HFF-Myc (cell line): ENCODE measurements around the gene GAS5.
"Not testable (repeated sequence)": the region's sequence is repeated elsewhere in the genome, so short reads cannot be mapped to it uniquely, and the experiment has no call there.

Source experiments
- DNase-seq: peaks from one replicate; pipeline ENCODE4 v3.0.0-alpha.2; 2011; ENCODE audit warnings: low read depth; ENCODE audit errors: extremely low read depth
- H3K4me3 ChIP-seq: replicated peaks from 2 replicates; pipeline ENCODE4 v1.5.1; 2011; ENCODE audit warnings: low read depth, mild to moderate bottlenecking, control low read depth, low read length
- TF ChIP-seq, protein P1 (sequence below): IDR thresholded peaks from 2 replicates; pipeline ENCODE4 v1.5.1; 2012; ENCODE audit warnings: mild to moderate bottlenecking, low read depth, low read length, control low read depth; ENCODE audit errors: missing control alignments

Gene GAS5

DNA sequence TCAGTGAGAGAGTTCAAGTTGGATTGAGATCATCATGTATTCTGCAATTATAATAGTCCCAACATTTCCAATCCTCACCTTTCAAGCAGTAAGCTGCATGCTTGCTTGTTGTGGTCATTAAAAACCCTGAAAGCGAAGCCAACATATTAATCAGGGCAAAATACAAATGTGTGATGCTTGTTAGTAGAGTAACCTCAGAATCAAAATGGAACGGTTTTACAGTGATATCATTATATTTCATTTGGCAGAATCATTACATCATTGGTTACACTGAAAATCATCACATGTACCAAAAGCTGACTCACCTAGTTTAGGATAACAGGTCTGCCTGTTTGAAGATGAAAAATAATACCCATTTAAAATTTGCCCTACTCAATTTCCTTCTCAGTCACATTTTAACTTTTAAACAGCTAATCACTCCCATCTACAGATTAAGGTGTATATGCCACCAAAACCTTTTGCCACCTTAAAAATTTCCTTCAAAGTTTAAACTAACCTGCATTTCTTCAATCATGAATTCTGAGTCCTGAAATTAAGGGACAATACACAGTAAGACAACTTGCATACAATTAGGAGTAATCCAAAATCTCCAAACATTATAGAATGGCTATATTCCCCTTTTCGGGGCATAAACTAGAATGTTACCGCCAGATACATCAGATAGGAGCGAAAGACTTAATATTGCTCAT lies 3.5 kb downstream of the GAS5 start:
- peak overlapping the region; percentile 84 for H3K4me3 ChIP-seq
- TF ChIP-seq, protein P1, sequence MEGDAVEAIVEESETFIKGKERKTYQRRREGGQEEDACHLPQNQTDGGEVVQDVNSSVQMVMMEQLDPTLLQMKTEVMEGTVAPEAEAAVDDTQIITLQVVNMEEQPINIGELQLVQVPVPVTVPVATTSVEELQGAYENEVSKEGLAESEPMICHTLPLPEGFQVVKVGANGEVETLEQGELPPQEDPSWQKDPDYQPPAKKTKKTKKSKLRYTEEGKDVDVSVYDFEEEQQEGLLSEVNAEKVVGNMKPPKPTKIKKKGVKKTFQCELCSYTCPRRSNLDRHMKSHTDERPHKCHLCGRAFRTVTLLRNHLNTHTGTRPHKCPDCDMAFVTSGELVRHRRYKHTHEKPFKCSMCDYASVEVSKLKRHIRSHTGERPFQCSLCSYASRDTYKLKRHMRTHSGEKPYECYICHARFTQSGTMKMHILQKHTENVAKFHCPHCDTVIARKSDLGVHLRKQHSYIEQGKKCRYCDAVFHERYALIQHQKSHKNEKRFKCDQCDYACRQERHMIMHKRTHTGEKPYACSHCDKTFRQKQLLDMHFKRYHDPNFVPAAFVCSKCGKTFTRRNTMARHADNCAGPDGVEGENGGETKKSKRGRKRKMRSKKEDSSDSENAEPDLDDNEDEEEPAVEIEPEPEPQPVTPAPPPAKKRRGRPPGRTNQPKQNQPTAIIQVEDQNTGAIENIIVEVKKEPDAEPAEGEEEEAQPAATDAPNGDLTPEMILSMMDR = no peak
- DNase-seq = no peak

DNA sequence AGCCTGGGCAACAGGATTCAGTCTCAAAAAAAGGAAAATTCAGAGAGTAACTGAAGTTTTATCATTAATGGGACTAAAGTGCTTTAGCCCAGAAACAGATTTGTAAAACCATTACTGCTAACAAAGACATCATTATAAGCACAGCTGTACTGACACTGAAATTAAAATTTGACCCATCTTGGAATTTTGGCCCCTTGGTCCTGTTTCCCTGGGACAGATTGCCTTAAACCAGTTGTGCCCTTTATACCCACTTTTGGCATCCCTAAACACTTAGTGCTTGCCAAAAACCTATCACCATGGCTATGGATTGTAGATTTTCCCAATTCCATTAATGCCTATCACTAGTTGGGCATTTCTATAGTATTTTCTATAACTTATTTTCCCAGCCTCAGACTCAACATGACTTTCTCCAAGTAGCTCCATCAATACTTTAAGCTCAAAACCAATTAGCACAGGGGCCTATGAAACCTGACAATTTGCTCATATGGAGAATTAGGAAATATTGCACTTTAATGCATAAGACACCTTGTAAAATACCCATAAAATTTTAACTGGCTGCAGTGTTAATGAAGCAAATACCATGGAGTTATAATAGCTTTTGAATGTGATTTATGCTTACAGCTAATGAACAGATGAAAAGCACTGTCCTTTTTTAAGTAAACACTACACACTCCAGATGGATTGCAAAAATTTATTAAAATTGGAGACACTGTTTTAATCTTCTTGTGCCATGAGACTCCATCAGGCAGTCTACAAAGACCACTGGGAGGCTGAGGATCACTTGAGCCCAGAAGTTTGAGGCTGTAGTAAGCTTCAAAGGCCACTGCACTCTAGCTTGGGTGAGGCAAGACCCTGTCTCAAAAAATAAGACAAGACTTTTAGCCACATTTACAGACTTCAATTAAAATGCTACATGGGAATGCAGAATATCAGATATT lies 4.3 kb downstream of the GAS5 start:
- TF ChIP-seq, protein P1 = no peak
- DNase-seq = no peak
- H3K4me3 ChIP-seq = peak overlapping the region; percentile 84

DNA sequence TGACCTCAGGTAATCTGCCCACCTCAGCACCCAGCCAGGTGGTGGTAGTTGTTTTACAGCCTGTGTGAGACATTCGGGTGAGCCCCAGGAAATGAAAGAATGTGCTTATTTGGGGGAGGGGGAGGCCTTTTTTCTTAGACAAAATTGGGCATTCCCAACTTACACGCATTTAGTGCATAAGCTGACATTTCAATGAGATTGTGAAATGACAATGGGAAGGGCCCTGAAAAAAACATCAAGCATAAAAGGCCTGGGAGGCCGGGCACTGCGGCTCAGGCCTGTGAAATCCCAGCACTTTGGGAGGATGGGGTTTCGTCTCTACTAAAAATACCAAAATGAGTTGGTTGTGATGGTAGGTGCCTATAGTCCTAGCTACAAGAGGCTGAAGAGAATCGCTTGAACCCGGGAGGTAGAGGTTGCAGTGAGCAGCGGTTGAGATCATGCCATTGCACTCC lies 5.0 kb downstream of the GAS5 start:
- no peak overlapping the region for H3K4me3 ChIP-seq
- TF ChIP-seq, protein P1 = no peak
- no peak for DNase-seq

DNA sequence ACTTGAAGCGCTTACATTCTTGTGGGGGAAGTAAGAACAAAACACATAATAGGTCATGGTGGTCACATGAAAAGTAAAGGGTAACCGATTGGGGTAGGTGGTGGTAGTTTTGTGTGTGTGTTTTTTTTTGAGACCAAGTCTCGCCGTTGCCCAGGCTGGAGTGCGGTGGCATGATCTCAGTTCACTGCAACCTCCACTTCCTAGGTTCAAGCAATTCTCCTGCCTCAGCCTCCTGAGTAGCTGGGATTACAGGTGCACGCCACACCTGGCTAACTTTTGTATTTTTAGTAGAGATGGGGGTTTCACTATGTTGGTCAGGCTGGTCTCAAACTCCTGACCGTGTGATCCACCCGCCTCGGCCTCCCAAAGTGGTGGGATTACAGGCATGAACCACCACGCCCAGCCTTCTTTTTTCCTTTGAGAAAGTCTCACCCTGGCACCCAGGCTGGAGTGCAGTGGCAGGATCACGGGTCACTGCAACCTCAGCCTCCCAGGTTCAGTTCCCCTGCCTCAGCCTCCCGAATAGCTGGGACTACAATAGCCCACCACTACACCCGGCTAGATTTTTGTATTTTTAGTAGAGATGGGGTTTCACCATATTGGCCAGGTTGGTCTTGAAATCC lies 5.5 kb downstream of the GAS5 start:
- DNase-seq, H3K4me3 ChIP-seq: not testable (repeated sequence)

DNA sequence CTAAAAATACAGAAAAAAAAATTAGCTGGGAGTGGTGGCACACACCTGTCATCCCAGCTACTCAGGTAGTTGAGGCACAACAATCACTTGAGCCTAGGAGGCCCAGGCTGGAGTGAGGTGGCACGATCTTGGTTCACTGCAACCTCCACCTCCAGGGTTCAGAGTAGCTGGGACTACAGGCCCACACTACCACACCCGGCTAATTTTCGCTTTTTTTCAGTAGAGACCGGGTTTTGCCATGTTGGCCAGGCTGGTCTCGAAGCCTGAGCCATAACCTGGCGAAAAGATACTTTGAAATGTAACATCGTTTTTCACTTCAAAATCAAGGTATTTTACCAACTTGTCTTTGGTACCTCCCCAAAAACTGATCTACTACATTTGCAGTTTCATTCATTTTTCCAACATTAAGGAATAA lies 6.1 kb downstream of the GAS5 start:
- H3K4me3 ChIP-seq = no peak overlapping the region
- TF ChIP-seq, protein P1 = no peak
- no peak for DNase-seq

DNA sequence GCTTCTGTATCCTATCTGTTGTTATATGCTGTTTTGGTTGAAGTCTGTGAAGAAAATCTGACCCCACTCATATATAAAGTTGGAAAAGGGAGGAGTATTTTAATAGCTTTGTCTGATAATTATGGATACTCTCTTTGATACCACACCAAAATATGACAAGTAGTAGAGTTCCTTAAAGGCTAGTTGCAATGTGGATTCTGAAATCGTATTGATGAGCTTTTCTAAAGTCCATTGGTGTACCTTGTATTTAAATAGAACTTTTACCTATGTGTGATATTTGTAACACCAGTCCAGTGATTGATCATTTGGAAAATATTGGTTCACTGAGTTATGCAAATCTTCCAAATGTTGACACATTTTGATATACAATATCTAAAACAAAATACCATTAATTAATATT lies 7.7 kb downstream of the GAS5 start:
- no peak for DNase-seq
- TF ChIP-seq, protein P1 = no peak

DNA sequence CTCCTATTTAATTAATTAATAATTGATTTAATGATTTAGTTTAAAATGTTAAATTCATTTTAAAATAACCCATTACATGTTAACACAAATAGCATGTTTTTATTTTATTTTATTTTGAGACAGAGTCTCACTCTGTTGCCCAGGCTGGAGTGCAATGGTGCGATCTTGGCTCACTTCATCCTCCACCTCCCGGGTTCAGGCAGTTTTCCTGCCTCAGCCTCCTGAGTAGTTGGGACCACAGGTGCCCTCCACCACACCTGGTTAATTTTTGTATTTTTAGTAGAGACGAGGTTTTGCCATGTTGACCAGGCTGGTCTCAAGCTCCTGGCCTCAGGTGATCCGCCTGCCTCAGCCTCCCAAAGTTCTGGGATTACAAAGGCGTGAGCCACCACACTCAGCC lies 8.2 kb downstream of the GAS5 start:
- H3K4me3 ChIP-seq, DNase-seq: not testable (repeated sequence)

More for the DNA sequence above, 7.7 kb downstream of the GAS5 start:
- no peak overlapping the region for H3K4me3 ChIP-seq
